ENCODE data around the gene CHIC2. TPM values are rescaled to one million over a fixed set of nuclear protein-coding genes. Genes with fewer than 3 reads are reported as not detected.
A peak's percentile ranks its signal among the peaks of the same experiment; 100 is the strongest.

The CHIC2 gene
- total and polyA plus RNA-seq, 2 of the 8 experiments (the other 6 are each of a cell fraction or from before 2014, with no cell fraction given), result 4.5 to 10.9 TPM

- no peak for DNase-seq (ENCODE audit: low read depth in 1 of 2, low spot score in 2 of 2)
- Histone ChIP-seq H2BK5ac (ENCODE audit: low read depth, low read length) (no peak overlapping the region), H3K4me1 (replicated peaks in 1 of 4; ENCODE audit: control insufficient read depth in 3 of 4, insufficient read depth in 4 of 4, low read length in 3 of 4) (peaks cover 0 to 11% (median 3%) of the 10 kb centered on the region in 4 experiments; a peak in 2 of 7 replicates), H4K5ac (ENCODE audit: insufficient read length, low read depth, low read length) (no peak overlapping the region), H3K23me2 (ENCODE audit: low read depth, low read length) (peaks cover 3% of the 10 kb centered on the region), H3K79me1 (ENCODE audit: low read depth, low read length) (no peaks in the 10 kb centered on the region; the same call in 1 of the 2 replicates), H2BK20ac (ENCODE audit: low read length) (no peak overlapping the region), H3K27ac (ENCODE audit: low read depth, low read length) (no peak overlapping the region), H3K9ac (replicated peaks in 1 of 4; ENCODE audit: extremely low read depth in 1 of 4, low read depth in 3 of 4, low read length in 3 of 4) (no peak overlapping the region), H4K91ac (replicated peaks; ENCODE audit: insufficient read length, low read length) (no peak overlapping the region), H3K23ac (ENCODE audit: insufficient read length) (no peak overlapping the region), H2BK12ac (ENCODE audit: low read depth, low read length) (no peak overlapping the region), H3K4me2 (ENCODE audit: insufficient read depth in 1 of 2, low read depth in 2 of 2, low read length in 2 of 2) (no peak overlapping the region), H3K4me3 (ENCODE audit: extremely low read depth in 1 of 4, insufficient read depth in 2 of 4, low read depth in 3 of 4, low read length in 4 of 4) (no peak overlapping the region), H3K4ac (replicated peaks; ENCODE audit: insufficient read length, low read depth, low read length) (no peak overlapping the region), H3K56ac (replicated peaks; ENCODE audit: insufficient read length, low read depth, low read length) (no peak overlapping the region), H2AK5ac (ENCODE audit: low read depth, low read length) (no peak overlapping the region), H2BK120ac (replicated peaks; ENCODE audit: low read depth, low read length) (no peak overlapping the region), H3K9me3 (ENCODE audit: insufficient read depth in 2 of 2, low read depth in 1 of 2, low read length in 1 of 2) (no peaks in the 10 kb centered on the region), H2AFZ (ENCODE audit: low read length) (no peak overlapping the region), H3K18ac (ENCODE audit: extremely low read depth, low read length) (no peak overlapping the region), H3K27me3 (replicated peaks in 1 of 4; ENCODE audit: control insufficient read depth in 3 of 4, extremely low read depth in 1 of 4, insufficient read depth in 3 of 4, low read length in 3 of 4) (no peaks in the 10 kb centered on the region; a peak in 1 of 7 replicates), H4K20me1 (replicated peaks in 1 of 2; ENCODE audit: control insufficient read depth in 1 of 2, insufficient read depth in 2 of 2, low read length in 2 of 2) (no peaks in the 10 kb centered on the region), H4K8ac (ENCODE audit: extremely low read depth, insufficient read depth, low read length) (no peak overlapping the region), H3K36me3 (ENCODE audit: control insufficient read depth in 2 of 4, insufficient read depth in 4 of 4, low read length in 3 of 4) (no peaks in the 10 kb centered on the region), H2BK15ac (ENCODE audit: low read length) (0 out of 2 replicates have a peak overlapping the region, but pooled peaks have one; percentile 7), H3K79me2 (ENCODE audit: control insufficient read depth in 1 of 2, insufficient read depth in 2 of 2, low read length in 2 of 2) (peaks cover 0 to 24% of the 10 kb centered on the region in 2 experiments; a peak in 2 of 4 replicates), H3K14ac (ENCODE audit: insufficient read length) (no peak overlapping the region)
- ChIA-PET POLR2A (ENCODE audit: partially characterized antibody) (interaction anchor here (1.1 kb wide), 1 partner anchor 12 kb away, joined by 3 read pairs; no protein-coding TSS in a partner anchor), CTCF (ENCODE audit: partially characterized antibody) (interaction anchor here (0.6 to 2.0 kb wide), 6 partner anchors 9 to 1447 kb away, joined by 3 to 7 read pairs (median 4); partner anchors contain the start of gene PDGFRA)
- FAIRE-seq, result no peak
- TF ChIP-seq, protein P1, sequence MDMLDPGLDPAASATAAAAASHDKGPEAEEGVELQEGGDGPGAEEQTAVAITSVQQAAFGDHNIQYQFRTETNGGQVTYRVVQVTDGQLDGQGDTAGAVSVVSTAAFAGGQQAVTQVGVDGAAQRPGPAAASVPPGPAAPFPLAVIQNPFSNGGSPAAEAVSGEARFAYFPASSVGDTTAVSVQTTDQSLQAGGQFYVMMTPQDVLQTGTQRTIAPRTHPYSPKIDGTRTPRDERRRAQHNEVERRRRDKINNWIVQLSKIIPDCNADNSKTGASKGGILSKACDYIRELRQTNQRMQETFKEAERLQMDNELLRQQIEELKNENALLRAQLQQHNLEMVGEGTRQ (IDR thresholded peaks at IDR 0.05; ENCODE audit: low read length), result no peak
- no peak for TF ChIP-seq RXRA (IDR thresholded peaks at IDR 0.05; ENCODE audit: insufficient read depth, low read depth, low read length)
- no peak for TF ChIP-seq SIN3A (conservative IDR thresholded peaks at IDR 0.05 in 1 of 2, IDR thresholded peaks at IDR 0.05 in 1 of 2; ENCODE audit: low read depth in 1 of 2, low read length in 2 of 2)
- TF ChIP-seq RFX5 (IDR thresholded peaks at IDR 0.05; ENCODE audit: borderline replicate concordance, low read depth, low read length), result no peak
- TF ChIP-seq TAF7 (optimal IDR thresholded peaks at IDR 0.05; ENCODE audit: borderline replicate concordance, low read depth, low read length), result no peak
- 81% methylated on average over 2 of the region's 2 CpGs; no CpG with 5 or more reads in 1 of the 2 experiments for WGBS, 2 experiments (ENCODE audit: extremely low coverage in 1 of 2, insufficient coverage in 1 of 2, insufficient read length in 1 of 2, insufficient replicate concordance in 2 of 2, low coverage in 1 of 2, low lambda C conversion rate in 2 of 2, missing lambda C conversion rate in 1 of 2)
Observed at GRCh38 chr4:54066088-54066415, 1.6 kb upstream of the CHIC2 start.

All from H1 (cell line).